Pancreas (tissue), 10 donors: ENCODE data around the gene SLC7A8. TPM values are rescaled to one million over a fixed set of nuclear protein-coding genes. Genes with fewer than 3 reads are reported as not detected.

ENCODE experiments used
- ATAC-seq, 4 donors: fragments of 200-7000 bp; cut with Tn5 transposase; one replicate each; pipeline versions ENCODE4 v1.8.0 to v1.9.1; 2020; ENCODE audit warnings: mild to moderate bottlenecking in 4 of 4, moderate library complexity in 4 of 4
- DNase-seq, 6 donors: peaks; one replicate each; pipeline ENCODE4 v3.0.0-alpha.2; 2020
- FAIRE-seq: peaks from 2 replicates; lab custom pipeline; 2012; peaks lifted over from hg19 to GRCh38; lab: Jason Lieb, UNC
- H3K27ac ChIP-seq, 4 donors: fragments of 200-600 bp; sonication (generic); 1 replicate in 3 of 4; 2 replicates in 1 of 4; pipeline versions ENCODE4 v1.5.0 to v1.8.0; 2020
- H3K27me3 ChIP-seq, 4 donors: fragments of 200-600 bp; one replicate each; pipeline ENCODE4 v1.8.0; 2021
- H3K36me3 ChIP-seq, 3 donors: fragments of 200-600 bp; sonication (generic) in 1 of 3; one replicate each; pipeline versions ENCODE4 v1.5.0 to v1.8.0; 2020 to 2021
- H3K4me1 ChIP-seq, 3 donors: fragments of 200-600 bp; one replicate each; pipeline ENCODE4 v1.8.0; 2021
- H3K4me3 ChIP-seq, 4 donors: fragments of 200-600 bp; sonication (generic) in 2 of 4; one replicate each; pipeline versions ENCODE4 v1.5.0 to v1.8.0; 2020 to 2021
- H3K9me3 ChIP-seq, 4 donors: fragments of 200-600 bp; one replicate each; pipeline ENCODE4 v1.8.0; 2021
- CTCF ChIP-seq, 4 donors: fragments of 200-600 bp; sonication (generic) in 3 of 4; IDR thresholded peaks; one replicate each; pipeline versions ENCODE4 v1.5.0 to v1.8.0; 2021; ENCODE audit warnings: antibody characterized with exemption in 4 of 4
- whole genome bisulfite sequencing, 2 donors: extraction: QIAGEN DNeasy Blood & Tissue Kit; methylation state at CpG; one replicate each; pipeline ENCODE4 v1.1.7; 2013; 5-methylcytosine and 5-hydroxymethylcytosine counted together
- intact Hi-C, 3 donors: fragments of 100-400 bp; cut with DNase I; formaldehyde crosslinking; loops; one replicate each; pipeline versions ENCODE4 v1.11.1 to v1.14.2; 2022
- polyA plus RNA-seq, 2 donors: library from polyadenylated mRNA; stranded (reverse); fragments of 200-250 nt; gene quantifications; one replicate each; pipeline ENCODE4 v1.2.3, GENCODE V29; 2013
- total RNA-seq, 6 donors: library from RNA; stranded (reverse); fragmentation: NEBNext Ultra II Directional in 4 of 6; extraction: Animal tissue kit (Norgen Biotek cat#: 25700) in 4 of 6; gene quantifications; one replicate each; pipeline versions ENCODE4 v1.2.1 to v1.2.4, GENCODE V29; 2021 to 2023
- donor health status: healthy with polysubstance abuse.
- donor health status: DM: no; HTN: no; CAD: no; lungs with moderate emphysema.
- donor health status: DM: no; HTN: no; CAD: no.
- donor health status: control.
- donor health status: control.
- donor health status: Bipolar disorder and iron deficiency.
- donor health status: DM: yes; HTN: yes; CAD: no.
- donor health status: DM: no; HTN: no; CAD: no.
- donor health status: DM: no; HTN: no; CAD: no.
- donor health status: DM: yes; HTN: yes; CAD: no.

Gene SLC7A8
- total and polyA plus RNA-seq, 8 donors: 11.5 to 70.8 (median 30.5) TPM

- no peak overlapping the region for H3K4me3 ChIP-seq
- DNase-seq (no peak), FAIRE-seq (no peak), ATAC-seq (no peak)
- no peaks in the 10 kb centered on the region for H3K27me3 ChIP-seq
- intact Hi-C loops: no loop called here
- peaks cover 0 to 12% (median 0%) of the 10 kb centered on the region in 3 donors for H3K4me1 ChIP-seq
- no peak overlapping the region for H3K27ac ChIP-seq
- WGBS, 2 donors: 87% methylated on average over 6 of the region's 6 CpGs
- no peak for TF ChIP-seq CTCF (IDR thresholded peaks at IDR 0.05)
- H3K9me3 ChIP-seq: no peaks in the 10 kb centered on the region
- no peaks in the 10 kb centered on the region for H3K36me3 ChIP-seq
Observed at GRCh38 chr14:23137813-23138535, 45.5 kb downstream of the SLC7A8 start.

GRCh38 chr14:23137192-23137812 is 46.2 kb downstream of the SLC7A8 start:
- FAIRE-seq: no peak
- Histone ChIP-seq H3K27me3 (no peaks in the 10 kb centered on the region), H3K27ac (no peak overlapping the region), H3K4me3 (no peak overlapping the region), H3K4me1 (peaks cover 0 to 8% (median 0%) of the 10 kb centered on the region in 3 donors), H3K9me3 (no peaks in the 10 kb centered on the region), H3K36me3 (no peaks in the 10 kb centered on the region)
- WGBS, 2 donors: 80 to 84% methylated on average over 11 of the region's 11 CpGs
- TF ChIP-seq CTCF (IDR thresholded peaks at IDR 0.05): no peak
- peak in 1 of 6 donors; percentile 44 for DNase-seq
- intact Hi-C loops: no loop called here
- ATAC-seq: peak in 1 of 4 donors; percentile 32

GRCh38 chr14:23136566-23137133 is 46.8 kb downstream of the SLC7A8 start:
- Histone ChIP-seq H3K4me1 (peaks cover 0 to 1% (median 0%) of the 10 kb centered on the region in 3 donors), H3K9me3 (no peaks in the 10 kb centered on the region), H3K36me3 (no peaks in the 10 kb centered on the region), H3K4me3 (no peak overlapping the region), H3K27ac (no peak overlapping the region), H3K27me3 (no peaks in the 10 kb centered on the region)
- no peak for FAIRE-seq
- peak in 1 of 6 donors; percentile 22 for DNase-seq
- ATAC-seq: no peak
- no peak for TF ChIP-seq CTCF (IDR thresholded peaks at IDR 0.05)
- intact Hi-C loops: no loop called here
- whole genome bisulfite sequencing, 2 donors: 92 to 96% methylated on average over 16 of the region's 16 CpGs

- Histone ChIP-seq H3K9me3 (no peaks in the 10 kb centered on the region), H3K4me3 (no peak overlapping the region), H3K36me3 (no peaks in the 10 kb centered on the region), H3K27ac (no peak overlapping the region), H3K27me3 (no peaks in the 10 kb centered on the region), H3K4me1 (no peaks in the 10 kb centered on the region)
- peak in 1 of 6 donors; percentile 10 for DNase-seq
- TF ChIP-seq CTCF (IDR thresholded peaks at IDR 0.05): no peak
- WGBS, 2 donors: 87 to 90% methylated on average over 8 of the region's 8 CpGs
- intact Hi-C loops: no loop called here
- ATAC-seq: no peak
- FAIRE-seq: no peak
Observed at GRCh38 chr14:23132970-23133369, 50.5 kb downstream of the SLC7A8 start.
